GM10248 (cell line): ENCODE data around the gene PER3.

Source experiments
- CTCF ChIA-PET: fragments of 300-600 bp; sonication (Branson Sonifier 250); formaldehyde crosslinking; extraction: SDS; loops from one replicate; lab custom pipeline; 2021; ENCODE audit warnings: antibody characterized with exemption; lab: Yijun Ruan, JAX
- POLR2A ChIA-PET: fragments of 350-650 bp; sonication (Branson Sonifier 250); formaldehyde crosslinking; extraction: SDS; loops from one replicate; lab custom pipeline; 2020; ENCODE audit warnings: antibody characterized with exemption; lab: Yijun Ruan, JAX
- DNase-seq: peaks from one replicate; pipeline ENCODE4 v3.0.0; 2012; ENCODE audit errors: extremely low spot score
- TF ChIP-seq, protein P1 (sequence below): IDR thresholded peaks from 2 replicates; pipeline ENCODE4 v1.5.1; 2012; ENCODE audit warnings: mild to moderate bottlenecking, low read depth; ENCODE audit errors: extremely low read depth, missing control alignments, control extremely low read depth

PER3 gene

DNA sequence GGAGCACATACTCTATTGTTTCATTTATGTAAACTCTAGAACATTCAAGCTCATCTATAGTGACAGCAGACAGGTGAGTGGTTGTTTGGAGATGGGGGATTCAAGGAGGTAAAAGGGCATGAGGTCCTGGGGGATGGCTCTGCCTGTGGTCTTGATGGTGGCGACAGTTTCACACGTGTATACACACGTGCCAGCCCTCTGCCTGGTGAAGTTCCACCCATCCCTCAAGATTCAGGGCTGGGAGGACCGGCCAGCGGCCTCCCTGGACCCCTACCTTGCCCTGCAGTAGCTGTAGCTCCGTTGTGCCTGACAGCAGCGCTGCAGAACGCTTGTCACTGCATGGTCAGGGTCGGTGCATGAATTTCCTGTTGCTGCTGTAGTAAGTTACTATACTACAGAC is 107.7 kb downstream of the PER3 start:
- no peak for DNase-seq
- ChIA-PET POLR2A (no interaction called here), CTCF (interaction anchor here (1.1 to 1.5 kb wide), 2 partner anchors 12 to 69 kb away, joined by 3 to 4 read pairs; no protein-coding TSS in a partner anchor)
- TF ChIP-seq, protein P1, sequence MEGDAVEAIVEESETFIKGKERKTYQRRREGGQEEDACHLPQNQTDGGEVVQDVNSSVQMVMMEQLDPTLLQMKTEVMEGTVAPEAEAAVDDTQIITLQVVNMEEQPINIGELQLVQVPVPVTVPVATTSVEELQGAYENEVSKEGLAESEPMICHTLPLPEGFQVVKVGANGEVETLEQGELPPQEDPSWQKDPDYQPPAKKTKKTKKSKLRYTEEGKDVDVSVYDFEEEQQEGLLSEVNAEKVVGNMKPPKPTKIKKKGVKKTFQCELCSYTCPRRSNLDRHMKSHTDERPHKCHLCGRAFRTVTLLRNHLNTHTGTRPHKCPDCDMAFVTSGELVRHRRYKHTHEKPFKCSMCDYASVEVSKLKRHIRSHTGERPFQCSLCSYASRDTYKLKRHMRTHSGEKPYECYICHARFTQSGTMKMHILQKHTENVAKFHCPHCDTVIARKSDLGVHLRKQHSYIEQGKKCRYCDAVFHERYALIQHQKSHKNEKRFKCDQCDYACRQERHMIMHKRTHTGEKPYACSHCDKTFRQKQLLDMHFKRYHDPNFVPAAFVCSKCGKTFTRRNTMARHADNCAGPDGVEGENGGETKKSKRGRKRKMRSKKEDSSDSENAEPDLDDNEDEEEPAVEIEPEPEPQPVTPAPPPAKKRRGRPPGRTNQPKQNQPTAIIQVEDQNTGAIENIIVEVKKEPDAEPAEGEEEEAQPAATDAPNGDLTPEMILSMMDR, result no peak

DNA sequence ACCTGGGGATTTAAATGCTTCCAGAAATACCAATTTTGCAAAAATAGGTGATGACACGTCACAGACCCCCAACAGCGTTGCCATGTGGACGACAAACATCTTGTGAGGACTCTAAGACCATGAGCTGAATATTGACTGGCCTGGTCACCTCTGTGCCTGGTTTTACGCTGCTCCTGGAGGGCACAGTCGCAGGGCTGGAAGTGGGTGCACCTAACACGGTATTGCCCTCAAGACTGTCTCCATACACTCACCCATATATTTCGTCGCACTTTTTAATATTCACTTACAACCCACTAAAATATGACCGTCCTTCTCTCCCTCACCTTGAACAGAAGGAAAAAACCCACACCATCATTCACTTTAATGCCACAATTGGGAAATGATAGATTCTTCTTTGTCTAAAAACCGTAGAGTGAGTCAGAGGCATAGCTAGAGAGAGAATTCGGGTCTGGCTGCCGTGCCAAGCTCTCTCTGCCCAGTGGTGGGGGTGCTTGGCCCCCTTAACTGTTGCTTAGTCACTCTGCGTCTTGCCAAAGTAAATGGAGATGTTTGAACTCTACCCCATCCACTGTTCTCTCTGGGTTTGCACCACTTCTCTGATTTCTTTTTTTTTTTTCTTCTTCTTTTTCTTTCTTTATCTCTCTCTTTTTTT is 109.6 kb downstream of the PER3 start:
- TF ChIP-seq, protein P1, result no peak
- DNase-seq, result no peak
- ChIA-PET CTCF (no interaction called here), POLR2A (no interaction called here)
